H1 (cell line): ENCODE measurements around the gene B3GAT1. TPM values are rescaled to one million over a fixed set of nuclear protein-coding genes. Genes with fewer than 3 reads are reported as not detected.

Experiments used
- CTCF ChIA-PET: fragments of 300-600 bp; sonication (Branson Sonifier 250); formaldehyde crosslinking; loops from one replicate; lab custom pipeline; 2021; ENCODE audit not compliant: partially characterized antibody; lab: Charles Lee
- POLR2A ChIA-PET: fragments of 300-600 bp; sonication (Branson Sonifier 250); formaldehyde crosslinking; loops from one replicate; lab custom pipeline; 2021; ENCODE audit warnings: inconsistent platforms; ENCODE audit not compliant: partially characterized antibody; lab: Charles Lee
- DNase-seq, 2 experiments: peaks; one replicate each; pipeline versions ENCODE4 v3.0.0 to v3.0.0-alpha.2; 2010 to 2022; ENCODE audit warnings: low spot score in 2 of 2, low read depth in 1 of 2, mixed read lengths in 1 of 2
- FAIRE-seq: peaks from 2 replicates; lab custom pipeline; 2011; peaks lifted over from hg19 to GRCh38; lab: Jason Lieb, UNC
- H2AFZ ChIP-seq: 2 replicates; pipeline ENCODE4 v1.8.1; 2012; ENCODE audit warnings: low read length, inconsistent platforms
- H2AK5ac ChIP-seq: 2 replicates; pipeline ENCODE4 v1.6.1; 2013; ENCODE audit warnings: low read depth, low read length
- H2BK120ac ChIP-seq: replicated peaks from 2 replicates; pipeline ENCODE3; 2013; ENCODE audit warnings: low read depth, low read length, inconsistent platforms
- H2BK12ac ChIP-seq: 2 replicates; pipeline ENCODE4 v1.6.1; 2013; ENCODE audit warnings: low read depth, low read length
- H2BK15ac ChIP-seq: 2 replicates; pipeline ENCODE4 v1.6.1; 2013; ENCODE audit warnings: low read length
- H2BK20ac ChIP-seq: 2 replicates; pipeline ENCODE4 v1.6.1; 2013; ENCODE audit warnings: low read length
- H2BK5ac ChIP-seq: 2 replicates; pipeline ENCODE4 v1.6.1; 2013; ENCODE audit warnings: low read depth, low read length
- H3K14ac ChIP-seq: 2 replicates; pipeline ENCODE4 v1.6.1; 2013; ENCODE audit warnings: inconsistent platforms; ENCODE audit not compliant: insufficient read length
- H3K18ac ChIP-seq: 2 replicates; pipeline ENCODE4 v1.6.1; 2013; ENCODE audit warnings: low read length; ENCODE audit errors: extremely low read depth
- H3K23ac ChIP-seq: 2 replicates; pipeline ENCODE4 v1.6.1; 2013; ENCODE audit warnings: inconsistent platforms; ENCODE audit not compliant: insufficient read length
- H3K23me2 ChIP-seq: 2 replicates; pipeline ENCODE4 v1.6.1; 2013; ENCODE audit warnings: low read depth, low read length
- H3K27ac ChIP-seq: 2 replicates; pipeline ENCODE4 v1.6.1; 2011; ENCODE audit warnings: low read depth, low read length, inconsistent platforms
- H3K27me3 ChIP-seq, 4 experiments: replicated peaks in 1 of 4; 1 replicate in 1 of 4; 2 replicates in 3 of 4; pipeline versions ENCODE4 v1.6.1 to v1.8.1; 2011 to 2013; ENCODE audit warnings: low read length in 3 of 4, mild to moderate bottlenecking in 3 of 4, inconsistent platforms in 2 of 4, mixed read lengths in 2 of 4, moderate library complexity in 1 of 4; ENCODE audit not compliant: control insufficient read depth in 3 of 4, insufficient read depth in 3 of 4; ENCODE audit errors: extremely low read depth in 1 of 4
- H3K36me3 ChIP-seq, 4 experiments: 2 replicates each; pipeline versions ENCODE4 v1.6.1 to v1.8.1; 2011 to 2013; ENCODE audit warnings: mild to moderate bottlenecking in 4 of 4, low read length in 3 of 4, moderate library complexity in 2 of 4, control low read depth in 1 of 4, inconsistent platforms in 1 of 4; ENCODE audit not compliant: insufficient read depth in 4 of 4, control insufficient read depth in 2 of 4
- H3K4ac ChIP-seq: replicated peaks from 2 replicates; pipeline ENCODE3; 2013; ENCODE audit warnings: low read length, low read depth, mixed read lengths, inconsistent platforms; ENCODE audit not compliant: insufficient read length
- H3K4me1 ChIP-seq, 4 experiments: replicated peaks in 1 of 4; 1 replicate in 1 of 4; 2 replicates in 3 of 4; pipeline versions ENCODE4 v1.6.1 to v1.8.1; 2011 to 2013; ENCODE audit warnings: low read length in 3 of 4, inconsistent platforms in 2 of 4, mixed read lengths in 1 of 4; ENCODE audit not compliant: insufficient read depth in 4 of 4, control insufficient read depth in 3 of 4
- H3K4me2 ChIP-seq, 2 experiments: 2 replicates each; pipeline versions ENCODE4 v1.6.1 to v1.8.1; 2011 to 2013; ENCODE audit warnings: low read depth in 2 of 2, low read length in 2 of 2, control low read depth in 1 of 2, inconsistent platforms in 1 of 2, mild to moderate bottlenecking in 1 of 2; ENCODE audit not compliant: insufficient read depth in 1 of 2
- H3K4me3 ChIP-seq, 4 experiments: fragments of 200-600, 300-600 bp in 1 of 4; sonication (generic), shearing (Covaris generic), sonication (Bioruptor Twin) in 1 of 4; 2 replicates each; pipeline versions ENCODE4 v1.5.1 to v1.8.1; 2011 to 2016; ENCODE audit warnings: low read length in 4 of 4, low read depth in 3 of 4, control low read depth in 2 of 4, inconsistent platforms in 2 of 4, mild to moderate bottlenecking in 2 of 4, mixed read lengths in 1 of 4, moderate library complexity in 1 of 4; ENCODE audit not compliant: insufficient read depth in 2 of 4; ENCODE audit errors: extremely low read depth in 1 of 4
- H3K56ac ChIP-seq: replicated peaks from 2 replicates; pipeline ENCODE3; 2013; ENCODE audit warnings: low read depth, mild to moderate bottlenecking, mixed read lengths, low read length, inconsistent platforms; ENCODE audit not compliant: insufficient read length
- H3K79me1 ChIP-seq: 2 replicates; pipeline ENCODE4 v1.6.1; 2013; ENCODE audit warnings: low read depth, low read length, control low read depth
- H3K79me2 ChIP-seq, 2 experiments: 2 replicates each; pipeline versions ENCODE4 v1.6.1 to v1.8.1; 2012 to 2013; ENCODE audit warnings: low read length in 2 of 2, mild to moderate bottlenecking in 2 of 2, inconsistent platforms in 1 of 2; ENCODE audit not compliant: insufficient read depth in 2 of 2, control insufficient read depth in 1 of 2
- H3K9ac ChIP-seq, 4 experiments: replicated peaks in 1 of 4; 1 replicate in 1 of 4; 2 replicates in 3 of 4; pipeline versions ENCODE4 v1.6.1 to v1.8.1; 2011 to 2013; ENCODE audit warnings: low read depth in 3 of 4, low read length in 3 of 4, control low read depth in 2 of 4, mild to moderate bottlenecking in 2 of 4, moderate library complexity in 2 of 4, inconsistent platforms in 1 of 4; ENCODE audit errors: extremely low read depth in 1 of 4
- H3K9me3 ChIP-seq, 2 experiments: 2 replicates each; pipeline versions ENCODE4 v1.6.1 to v1.8.1; 2012 to 2013; ENCODE audit warnings: mild to moderate bottlenecking in 2 of 2, moderate library complexity in 2 of 2, control low read depth in 1 of 2, inconsistent platforms in 1 of 2, low read depth in 1 of 2, low read length in 1 of 2, mixed read lengths in 1 of 2; ENCODE audit not compliant: insufficient read depth in 2 of 2
- H4K20me1 ChIP-seq, 2 experiments: replicated peaks in 1 of 2; 2 replicates each; pipeline versions ENCODE3 to v1.8.1; 2011 to 2013; ENCODE audit warnings: inconsistent platforms in 2 of 2, low read length in 2 of 2, mild to moderate bottlenecking in 1 of 2; ENCODE audit not compliant: insufficient read depth in 2 of 2, control insufficient read depth in 1 of 2
- H4K5ac ChIP-seq: 2 replicates; pipeline ENCODE4 v1.6.1; 2013; ENCODE audit warnings: low read length, low read depth, mixed read lengths, inconsistent platforms; ENCODE audit not compliant: insufficient read length
- H4K8ac ChIP-seq: 2 replicates; pipeline ENCODE4 v1.8.0; 2013; ENCODE audit warnings: mild to moderate bottlenecking, moderate library complexity, low read length, inconsistent platforms; ENCODE audit not compliant: insufficient read depth; ENCODE audit errors: extremely low read depth
- H4K91ac ChIP-seq: replicated peaks from 2 replicates; pipeline ENCODE3; 2013; ENCODE audit warnings: low read length, mixed read lengths, inconsistent platforms; ENCODE audit not compliant: insufficient read length
- ATF2 ChIP-seq: IDR thresholded peaks from 2 replicates; pipeline ENCODE4 v1.6.1; 2012; ENCODE audit warnings: low read length, inconsistent platforms
- CHD2 ChIP-seq: IDR thresholded peaks from 2 replicates; pipeline ENCODE4 v1.6.1; 2012; ENCODE audit warnings: low read length, improper control_type of control experiment
- HDAC2 ChIP-seq, 2 experiments: fragments of 300-600 bp in 1 of 2; sonication (generic) in 1 of 2; IDR thresholded peaks; 2 replicates each; pipeline ENCODE4 v1.6.1; 2011 to 2012; ENCODE audit warnings: low read depth in 2 of 2, low read length in 2 of 2, mild to moderate bottlenecking in 2 of 2, moderate library complexity in 2 of 2, borderline replicate concordance in 1 of 2, inconsistent platforms in 1 of 2
- JUN ChIP-seq: IDR thresholded peaks from 2 replicates; pipeline ENCODE4 v1.6.1; 2011; ENCODE audit warnings: low read depth, mild to moderate bottlenecking, improper control_type of control experiment, low read length
- JUND ChIP-seq: IDR thresholded peaks from 2 replicates; pipeline ENCODE4 v1.6.1; 2011; ENCODE audit warnings: mild to moderate bottlenecking, improper control_type of control experiment, low read length
- NRF1 ChIP-seq: IDR thresholded peaks from 2 replicates; pipeline ENCODE4 v1.6.1; 2011; ENCODE audit warnings: mild to moderate bottlenecking, low read depth, low read length, improper control_type of control experiment
- POLR2A ChIP-seq, 2 experiments: IDR thresholded peaks; 1 replicate in 1 of 2; 2 replicates in 1 of 2; pipeline ENCODE4 v1.6.1; 2011; ENCODE audit warnings: low read depth in 2 of 2, low read length in 2 of 2, mild to moderate bottlenecking in 2 of 2; ENCODE audit errors: control extremely low read depth in 1 of 2
- RAD21 ChIP-seq, 2 experiments: IDR thresholded peaks in 1 of 2; conservative IDR thresholded peaks in 1 of 2; 2 replicates each; pipeline ENCODE4 v1.6.1; 2011; ENCODE audit warnings: low read depth in 2 of 2, low read length in 2 of 2, improper control_type of control experiment in 1 of 2, inconsistent platforms in 1 of 2, mild to moderate bottlenecking in 1 of 2, moderate library complexity in 1 of 2
- SAP30 ChIP-seq: fragments of 300-600 bp; sonication (generic); IDR thresholded peaks from 2 replicates; pipeline ENCODE4 v1.7.1; 2012; ENCODE audit warnings: low read length, moderate library complexity, mild to moderate bottlenecking, inconsistent platforms; ENCODE audit not compliant: insufficient read depth, insufficient replicate concordance
- SP4 ChIP-seq: IDR thresholded peaks from 2 replicates; pipeline ENCODE4 v1.6.1; 2012; ENCODE audit warnings: low read length, inconsistent platforms
- TAF1 ChIP-seq: IDR thresholded peaks from 2 replicates; pipeline ENCODE4 v1.6.1; 2011; ENCODE audit warnings: mild to moderate bottlenecking, low read depth, low read length
- TEAD4 ChIP-seq: IDR thresholded peaks from 2 replicates; pipeline ENCODE4 v1.6.1; 2012; ENCODE audit warnings: low read depth, low read length, inconsistent platforms, mixed read lengths
- WGBS, 2 experiments: shearing (Covaris generic) in 1 of 2; methylation state at CpG; one replicate each; pipeline versions ENCODE4 v1.1.6 to v1.1.7; 2013 to 2015; ENCODE audit warnings: low lambda C conversion rate in 2 of 2, mixed read lengths in 2 of 2, inconsistent platforms in 1 of 2, low coverage in 1 of 2, missing lambda C conversion rate in 1 of 2; ENCODE audit not compliant: insufficient replicate concordance in 2 of 2, insufficient coverage in 1 of 2, insufficient read length in 1 of 2; ENCODE audit errors: extremely low coverage in 1 of 2, missing lambda C conversion rate in 1 of 2; 5-methylcytosine and 5-hydroxymethylcytosine counted together
- polyA plus RNA-seq, 7 experiments: library from polyadenylated mRNA; depleted of rRNA in 3 of 7; stranded (reverse) in 5 of 7; unstranded in 2 of 7; fragments of >200 nt in 5 of 7; fragments of 200-250 nt in 2 of 7; gene quantifications; 1 replicate in 5 of 7; 2 replicates in 1 of 7; 4 replicates in 1 of 7; pipeline versions ENCODE4 v1.2.1 to v1.2.3, GENCODE V29; 2011 to 2013; ENCODE audit warnings: missing spikeins in 2 of 7, mixed read lengths in 2 of 7
- total RNA-seq: library from RNA; stranded (reverse); fragmentation: NEBNext Ultra II Directional; extraction: Animal tissue kit (Norgen Biotek cat#: 25700); gene quantifications from 2 replicates; pipeline ENCODE4 v1.2.1, GENCODE V29; 2021

Gene B3GAT1
- total and polyA plus RNA-seq, 2 of the 8 experiments (the other 6 are each of a cell fraction or from before 2014, with no cell fraction given): 19.7 to 32.4 TPM

- Histone ChIP-seq H3K23me2 (no peaks in the 10 kb centered on the region), H4K91ac (no peak overlapping the region), H3K79me1 (peaks cover 2% of the 10 kb centered on the region; the same call in 1 of the 2 replicates), H3K56ac (no peak overlapping the region), H3K36me3 (no peaks in the 10 kb centered on the region; a peak in 2 of 8 replicates), H2BK5ac (no peak overlapping the region), H3K79me2 (no peaks in the 10 kb centered on the region; a peak in 1 of 4 replicates), H3K27ac (no peak overlapping the region), H2AK5ac (no peak overlapping the region), H3K9me3 (no peaks in the 10 kb centered on the region), H3K9ac (no peak overlapping the region), H2BK20ac (no peak overlapping the region), H3K4me3 (no peak overlapping the region), H3K27me3 (no peaks in the 10 kb centered on the region), H3K4ac (no peak overlapping the region), H3K23ac (no peak overlapping the region), H2BK120ac (no peak overlapping the region), H2AFZ (no peak overlapping the region), H4K8ac (no peak overlapping the region; the same call in 1 of the 2 replicates), H3K14ac (no peak overlapping the region), H3K18ac (no peak overlapping the region), H2BK12ac (no peak overlapping the region), H3K4me1 (peaks cover 0 to 2% (median 0%) of the 10 kb centered on the region in 4 experiments; a peak in 1 of 7 replicates), H3K4me2 (no peak overlapping the region), H4K20me1 (peaks cover 13 to 21% of the 10 kb centered on the region in 2 experiments), H2BK15ac (no peak overlapping the region), H4K5ac (no peak overlapping the region)
- FAIRE-seq (no peak), DNase-seq (no peak)
- ChIA-PET CTCF (interaction anchor here (0.7 to 4.8 kb wide), 10 partner anchors 15 to 446 kb away, joined by 3 to 17 read pairs (median 4); no protein-coding TSS in a partner anchor), POLR2A (interaction anchor here (1.3 kb wide), 1 partner anchor 25 kb away, joined by 3 read pairs; no protein-coding TSS in a partner anchor)
- WGBS, 2 experiments: 92% methylated on average over 12 of the region's 13 CpGs; no CpG with 5 or more reads in 1 of the 2 experiments
- TF ChIP-seq JUND: no peak
- no peak for TF ChIP-seq JUN
- no peak for TF ChIP-seq TAF1
- no peak for TF ChIP-seq HDAC2 (IDR thresholded peaks at IDR 0.05; ENCODE audit: borderline replicate concordance in 1 of 2, low read depth in 2 of 2, low read length in 2 of 2)
- TF ChIP-seq TEAD4: no peak
- TF ChIP-seq SP4: no peak
- no peak for TF ChIP-seq CHD2
- TF ChIP-seq RAD21 (IDR thresholded peaks at IDR 0.05 in 1 of 2, conservative IDR thresholded peaks at IDR 0.05 in 1 of 2; ENCODE audit: low read depth in 2 of 2, low read length in 2 of 2): no peak
- TF ChIP-seq NRF1: no peak
- no peak for TF ChIP-seq POLR2A (IDR thresholded peaks at IDR 0.05; ENCODE audit: control extremely low read depth in 1 of 2, low read depth in 2 of 2, low read length in 2 of 2)
- TF ChIP-seq ATF2: no peak
- no peak for TF ChIP-seq SAP30
Observed at GRCh38 chr11:134391656-134392055, 20.4 kb downstream of the B3GAT1 start.
